Measurements from ENCODE around the gene SPEN. TPM values are rescaled to one million over a fixed set of nuclear protein-coding genes. Genes with fewer than 3 reads are reported as not detected.
"Not testable (repeated sequence)": the region's sequence is repeated elsewhere in the genome, so short reads cannot be mapped to it uniquely, and the experiment has no call there.

Gene SPEN
- total RNA-seq, 2 experiments from 2014 or later = 65.1 to 65.2 TPM

DNA sequence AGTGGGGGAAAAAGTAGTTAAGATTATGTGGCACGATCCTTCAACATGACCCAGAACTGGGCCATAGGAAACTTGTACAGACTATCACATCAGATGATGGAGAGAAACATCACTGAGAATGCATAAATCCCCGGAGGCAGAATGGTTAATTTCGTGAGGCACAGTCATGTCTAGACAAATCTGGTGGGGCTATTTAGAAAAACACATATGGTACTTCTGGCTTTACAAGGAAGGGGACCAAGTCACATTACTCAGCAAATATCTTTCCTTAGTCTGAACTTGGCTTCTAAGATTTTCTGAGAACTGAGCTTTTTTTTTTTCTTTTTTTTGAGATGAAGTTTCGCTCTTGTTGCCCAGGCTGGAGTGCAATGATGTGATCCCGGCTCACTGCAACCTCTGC is 30.8 kb upstream of the SPEN start:
- no peak for DNase-seq
- Mint-ChIP-seq H3K27ac (no peak overlapping the region), H3K27me3 (no peaks in the 10 kb centered on the region), H3K36me3 (ENCODE audit: low read depth) (no peaks in the 10 kb centered on the region), H3K9me3 (no peaks in the 10 kb centered on the region), H3K4me3 (no peak overlapping the region), H3K4me1 (peaks cover 12% of the 10 kb centered on the region)
- ChIA-PET POLR2A (no interaction called here), CTCF (interaction anchor here (1.2 kb wide), 1 partner anchor 159 kb away, joined by 3 read pairs; the partner anchor contains the start of gene ZBTB17)

DNA sequence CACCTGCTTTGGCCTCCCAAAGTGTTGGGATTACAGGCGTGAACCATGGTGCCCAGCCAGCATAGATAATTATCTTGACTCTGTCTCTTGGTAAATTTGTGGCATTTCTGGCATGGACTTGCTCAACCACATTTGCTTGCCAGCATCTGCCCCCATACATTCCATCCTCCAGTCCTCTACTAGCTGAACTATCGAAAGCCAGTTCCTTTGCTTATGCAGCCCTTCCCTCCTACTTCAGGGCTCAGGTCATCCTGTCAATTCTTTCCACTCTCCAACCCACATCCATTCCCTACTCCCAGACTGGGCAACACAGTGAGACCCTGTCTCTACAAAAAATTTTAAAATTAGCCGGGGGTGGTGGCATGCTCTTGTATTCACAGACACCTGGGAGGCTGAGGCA is 27.0 kb upstream of the SPEN start:
- DNase-seq = no peak
- POLR2A ChIA-PET = no interaction called here
- no peaks in the 10 kb centered on the region for H3K9me3 Mint-ChIP-seq

DNA sequence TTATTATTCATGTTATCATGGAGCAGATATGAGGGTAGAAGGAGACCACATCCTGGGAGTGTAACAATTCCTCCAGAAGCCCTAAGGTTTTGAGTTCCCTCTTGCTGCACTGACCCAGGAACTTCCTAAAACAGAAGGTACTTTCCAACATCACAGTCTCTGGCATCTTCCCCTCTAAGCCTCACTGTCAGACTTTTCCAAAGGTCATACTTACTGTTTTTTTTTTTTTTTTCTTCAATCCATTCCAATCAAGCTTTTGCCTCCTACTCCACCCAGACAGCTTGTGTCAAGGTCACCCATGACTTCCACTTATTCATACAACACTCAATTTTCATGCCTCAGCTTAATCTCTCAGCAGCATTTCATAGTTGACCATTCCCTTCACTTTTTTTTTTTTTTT is 21.7 kb upstream of the SPEN start:
- Mint-ChIP-seq H3K9me3 (no peaks in the 10 kb centered on the region), H3K27ac (no peak overlapping the region), H3K4me3 (no peak overlapping the region), H3K4me1 (peaks cover 20% of the 10 kb centered on the region), H3K27me3 (no peaks in the 10 kb centered on the region), H3K36me3 (ENCODE audit: low read depth) (no peaks in the 10 kb centered on the region)
- ChIA-PET CTCF (interaction anchor here (0.6 kb wide), 1 partner anchor 480 kb away, joined by 3 read pairs; no protein-coding TSS in a partner anchor), POLR2A (interaction anchor here (0.6 kb wide), 1 partner anchor 125 kb away, joined by 9 read pairs; no protein-coding TSS in a partner anchor)
- DNase-seq = no peak

More for the DNA sequence above, 27.0 kb upstream of the SPEN start:
- H3K27ac Mint-ChIP-seq = no peak overlapping the region
- CTCF ChIA-PET = no interaction called here
- H3K4me3 Mint-ChIP-seq = no peak overlapping the region
- H3K4me1 Mint-ChIP-seq = peaks cover 12% of the 10 kb centered on the region
- no peaks in the 10 kb centered on the region for H3K36me3 Mint-ChIP-seq (ENCODE audit: low read depth)
- H3K27me3 Mint-ChIP-seq = no peaks in the 10 kb centered on the region

DNA sequence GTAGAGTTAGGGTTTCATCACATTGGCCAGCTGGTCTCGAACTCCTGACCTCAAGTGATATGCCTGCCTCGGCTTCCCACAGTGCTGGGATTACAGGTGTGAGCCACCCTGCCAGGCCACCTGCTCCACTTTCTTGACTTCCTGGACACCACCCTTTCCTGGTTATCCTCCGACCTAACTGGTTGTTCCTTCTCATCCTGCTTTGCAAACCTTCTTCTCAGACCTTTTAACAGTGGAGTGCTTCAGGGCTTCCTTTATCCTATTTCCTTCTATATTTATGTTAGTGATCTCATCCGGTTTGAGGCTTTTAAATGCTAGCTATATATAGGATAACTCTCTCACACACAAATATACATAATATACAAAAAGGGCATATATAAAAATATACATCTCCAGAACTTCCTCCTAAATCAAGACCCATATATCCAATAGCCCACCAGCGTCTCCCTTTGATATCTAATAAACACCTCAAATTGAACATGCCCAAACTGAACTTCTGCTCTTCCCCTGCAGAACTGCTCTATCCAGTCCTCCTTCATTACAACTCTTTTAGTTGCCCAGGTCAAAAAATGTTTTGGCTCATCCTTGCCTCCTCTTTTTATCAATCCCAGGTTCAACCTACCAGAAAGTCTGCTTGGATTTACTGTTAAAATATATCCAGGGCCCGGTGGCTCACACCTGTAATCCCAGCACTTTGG is 20.5 kb upstream of the SPEN start:
- H3K27me3 Mint-ChIP-seq = no peaks in the 10 kb centered on the region
- H3K4me3 Mint-ChIP-seq = no peak overlapping the region
- ChIA-PET POLR2A (interaction anchor here (0.5 to 0.7 kb wide), 2 partner anchors 8 to 11 kb away, joined by 4 to 10 read pairs; no protein-coding TSS in a partner anchor), CTCF (no interaction called here)
- peaks cover 4% of the 10 kb centered on the region for H3K36me3 Mint-ChIP-seq (ENCODE audit: low read depth)
- H3K4me1 Mint-ChIP-seq = peaks cover 26% of the 10 kb centered on the region
- no peak for DNase-seq
- no peaks in the 10 kb centered on the region for H3K9me3 Mint-ChIP-seq
- no peak overlapping the region for H3K27ac Mint-ChIP-seq

DNA sequence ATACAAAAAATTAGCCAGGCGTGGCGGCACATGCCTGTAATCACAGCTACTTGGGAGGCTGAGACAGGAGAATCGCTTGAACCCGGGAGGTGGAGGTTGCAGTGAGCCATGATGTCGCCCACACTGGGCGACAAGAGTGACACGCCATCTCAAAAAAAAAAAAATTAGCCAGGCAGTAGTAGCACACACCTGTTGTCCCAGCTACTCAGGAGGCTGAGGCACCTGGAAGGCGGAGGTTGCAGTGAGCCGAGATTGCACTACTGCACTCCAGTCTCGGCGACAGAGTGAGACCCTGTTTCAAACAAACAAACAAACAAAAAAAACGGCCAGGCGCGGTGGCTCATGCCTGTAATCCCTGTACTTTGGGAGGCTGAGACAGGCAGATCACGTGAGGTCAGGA is 19.9 kb upstream of the SPEN start:
- H3K9me3 Mint-ChIP-seq; CTCF ChIA-PET; H3K36me3 Mint-ChIP-seq (ENCODE audit: low read depth); H3K27ac Mint-ChIP-seq; H3K27me3 Mint-ChIP-seq; DNase-seq; H3K4me3 Mint-ChIP-seq: not testable (repeated sequence)
- H3K4me1 Mint-ChIP-seq = peaks cover 25% of the 10 kb centered on the region
- POLR2A ChIA-PET = interaction anchor here (0.5 to 0.7 kb wide), 2 partner anchors 9 to 12 kb away, joined by 4 to 10 read pairs; no protein-coding TSS in a partner anchor

DNA sequence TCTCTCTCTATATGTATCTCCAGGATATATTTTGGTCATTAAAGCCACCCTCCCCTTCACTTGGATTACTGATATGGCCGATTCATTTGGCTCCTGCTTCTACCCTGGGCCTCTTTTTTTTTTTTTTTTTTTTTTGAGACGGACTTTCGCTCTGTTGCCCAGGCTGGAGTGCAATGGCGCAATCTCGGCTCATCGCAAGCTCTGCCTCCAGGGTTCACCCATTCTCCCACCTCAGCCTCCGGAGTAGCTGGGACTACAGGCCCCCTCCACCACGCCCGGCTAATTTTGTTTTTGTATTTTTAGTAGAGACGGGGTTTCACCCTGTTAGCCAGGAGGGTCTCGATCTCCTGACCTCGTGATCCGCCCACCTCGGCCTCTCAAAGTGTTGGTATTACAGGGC is 18.6 kb upstream of the SPEN start:
- CTCF ChIA-PET = interaction anchor here (0.6 kb wide), 1 partner anchor 88 kb away, joined by 3 read pairs; no protein-coding TSS in a partner anchor
- H3K4me1 Mint-ChIP-seq = peaks cover 32% of the 10 kb centered on the region
- H3K4me3 Mint-ChIP-seq; DNase-seq; H3K9me3 Mint-ChIP-seq; POLR2A ChIA-PET; H3K27me3 Mint-ChIP-seq; H3K27ac Mint-ChIP-seq; H3K36me3 Mint-ChIP-seq (ENCODE audit: low read depth): not testable (repeated sequence)

DNA sequence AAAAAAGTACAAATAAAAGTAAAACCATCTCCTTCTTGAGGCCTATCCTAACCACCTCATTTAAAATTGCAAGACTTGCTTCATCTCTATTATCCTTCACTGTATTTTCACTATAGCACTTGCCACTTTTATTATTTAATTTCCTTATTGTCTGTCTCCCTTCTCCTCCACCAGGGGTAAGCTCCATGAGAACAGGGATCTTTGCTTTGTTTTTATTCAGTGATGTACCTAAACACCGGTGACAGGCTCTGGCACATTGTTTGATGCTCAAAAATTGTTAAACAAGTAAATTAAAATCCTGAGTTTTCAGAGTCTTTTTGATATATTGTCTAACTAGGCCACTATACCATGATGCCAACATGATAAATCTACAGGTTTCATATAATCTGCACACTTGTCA is 17.2 kb upstream of the SPEN start:
- no peaks in the 10 kb centered on the region for H3K27me3 Mint-ChIP-seq
- H3K4me3 Mint-ChIP-seq = no peak overlapping the region
- no peak overlapping the region for H3K27ac Mint-ChIP-seq
- no peaks in the 10 kb centered on the region for H3K9me3 Mint-ChIP-seq
- ChIA-PET POLR2A (no interaction called here), CTCF (no interaction called here)
- H3K36me3 Mint-ChIP-seq (ENCODE audit: low read depth) = peaks cover 7% of the 10 kb centered on the region
- peaks cover 36% of the 10 kb centered on the region for H3K4me1 Mint-ChIP-seq
- no peak for DNase-seq

DNA sequence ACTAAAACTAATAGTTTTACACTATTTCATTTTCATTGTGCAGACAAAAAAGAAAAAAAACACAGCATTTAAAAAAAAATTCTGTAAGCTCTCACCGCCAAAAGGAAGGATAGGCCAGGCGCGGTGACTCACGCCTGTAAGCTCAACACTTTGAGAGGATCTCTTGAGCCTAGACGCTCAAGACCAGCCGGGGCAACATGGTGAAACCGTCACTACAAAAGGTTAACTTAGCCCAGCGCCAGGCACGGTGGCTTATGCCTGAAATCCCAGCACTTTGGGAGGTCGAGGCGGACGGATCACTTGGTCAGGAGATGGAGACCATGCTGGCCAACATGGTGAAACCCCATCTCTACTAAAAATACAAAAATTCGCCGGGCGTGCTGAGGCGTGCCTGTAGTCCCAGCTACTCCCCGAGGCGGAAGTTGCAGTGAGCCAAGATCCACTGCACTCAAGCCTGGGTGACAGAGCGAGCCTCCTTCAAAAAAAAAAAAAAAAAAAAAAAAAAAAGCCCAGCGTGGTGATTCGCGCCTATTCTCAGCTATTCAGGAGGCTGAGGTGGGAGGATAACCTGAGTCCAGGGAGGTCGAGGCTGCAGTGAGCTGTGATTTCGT is 14.3 kb upstream of the SPEN start:
- POLR2A ChIA-PET = interaction anchor here (0.6 to 1.0 kb wide), 5 partner anchors 14 to 174 kb away, joined by 3 to 7 read pairs (median 3); partner anchors contain the start of gene SPEN
- no peaks in the 10 kb centered on the region for H3K9me3 Mint-ChIP-seq
- CTCF ChIA-PET = interaction anchor here (0.9 to 2.4 kb wide), 10 partner anchors 10 to 142 kb away, joined by 3 to 10 read pairs (median 4); partner anchors contain the start of gene ZBTB17

DNA sequence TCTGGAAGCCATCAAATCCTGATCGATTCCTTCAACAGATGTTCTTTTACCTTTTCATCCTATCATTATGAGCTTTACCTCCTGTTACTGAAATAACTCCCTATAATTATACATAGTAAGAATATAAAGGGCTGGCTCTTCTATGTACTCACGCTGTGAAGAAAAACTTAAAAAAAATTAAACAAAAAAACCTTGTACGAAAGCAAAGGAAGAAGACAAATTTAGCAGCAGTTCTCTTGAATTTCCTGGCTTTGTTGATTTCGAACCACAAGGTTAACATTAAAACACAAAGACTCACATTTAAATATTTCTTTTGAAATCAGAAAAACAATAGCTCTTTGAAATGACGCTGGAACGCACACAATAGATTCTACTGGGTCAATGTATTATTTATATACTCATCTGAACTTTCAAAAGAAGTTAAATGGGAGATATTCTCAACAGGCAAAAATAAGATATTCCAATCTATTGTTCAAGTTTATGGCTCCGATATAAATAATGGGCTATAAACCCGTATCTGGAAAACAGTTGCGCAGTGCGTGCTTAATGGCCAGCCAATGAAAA is 13.6 kb upstream of the SPEN start:
- Mint-ChIP-seq H3K27me3 (no peaks in the 10 kb centered on the region), H3K9me3 (no peaks in the 10 kb centered on the region)
- DNase-seq = no peak

More for the DNA sequence above, 14.3 kb upstream of the SPEN start:
- Mint-ChIP-seq H3K27ac (peak overlapping the region; percentile 98), H3K36me3 (ENCODE audit: low read depth) (peaks cover 9% of the 10 kb centered on the region), H3K4me1 (peaks cover 45% of the 10 kb centered on the region), H3K4me3 (peak overlapping the region; percentile 90), H3K27me3 (no peaks in the 10 kb centered on the region)
- peak; percentile 63 for DNase-seq

DNA sequence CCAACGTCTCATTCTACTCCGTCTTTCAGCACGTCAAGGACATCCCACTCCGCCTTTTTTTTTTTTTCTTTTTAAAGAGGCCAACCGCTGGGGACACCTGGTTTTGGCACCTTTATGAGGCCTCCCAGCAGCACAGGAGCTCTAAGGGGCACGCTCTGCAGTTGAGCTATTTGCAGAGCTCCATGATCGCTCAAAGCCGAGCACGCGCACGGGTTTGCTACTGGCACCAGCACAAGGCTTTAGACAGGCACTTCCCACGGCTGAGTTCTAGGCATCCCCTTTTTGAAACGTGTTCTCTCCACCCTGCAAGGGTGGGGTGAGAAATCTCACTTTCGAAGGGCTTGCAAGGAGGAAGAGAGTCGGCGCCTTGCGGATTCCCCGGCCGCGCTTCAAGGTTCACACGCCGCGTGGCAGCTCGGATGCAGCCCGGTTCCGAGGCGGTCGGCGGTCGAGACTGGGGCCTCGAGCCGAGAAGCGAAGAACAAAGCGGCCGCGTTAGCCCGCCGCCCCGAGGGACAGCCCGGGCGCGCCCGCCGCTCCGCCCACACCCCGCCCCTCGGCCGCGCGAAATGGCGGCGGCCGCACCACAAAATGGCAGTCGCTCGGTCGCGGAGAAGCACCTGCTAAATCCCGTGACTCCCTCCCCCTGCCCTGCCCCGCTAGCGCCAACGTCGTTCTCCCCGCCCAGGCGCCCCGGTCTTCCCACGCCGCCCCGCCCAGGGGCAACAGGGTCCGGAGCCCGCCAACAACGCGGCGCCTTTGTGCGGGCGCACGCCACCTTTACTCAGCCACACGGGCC is 12.9 kb upstream of the SPEN start:
- DNase-seq = peak; percentile 91
- peak overlapping the region; percentile 98 for H3K27ac Mint-ChIP-seq
- peaks cover 41% of the 10 kb centered on the region for H3K4me1 Mint-ChIP-seq
- no peaks in the 10 kb centered on the region for H3K9me3 Mint-ChIP-seq
- peak overlapping the region; percentile 90 for H3K4me3 Mint-ChIP-seq
- ChIA-PET CTCF (interaction anchor here (0.6 to 2.4 kb wide), 5 partner anchors 12 to 375 kb away, joined by 3 to 10 read pairs (median 4); no protein-coding TSS in a partner anchor), POLR2A (interaction anchor here (0.6 to 1.0 kb wide), 3 partner anchors 13 to 142 kb away, joined by 3 to 4 read pairs (median 3); partner anchors contain the start of gene SPEN)
- no peaks in the 10 kb centered on the region for H3K27me3 Mint-ChIP-seq
- peaks cover 9% of the 10 kb centered on the region for H3K36me3 Mint-ChIP-seq (ENCODE audit: low read depth)

More for the DNA sequence above, 13.6 kb upstream of the SPEN start:
- ChIA-PET CTCF (interaction anchor here (0.6 to 2.4 kb wide), 9 partner anchors 11 to 374 kb away, joined by 3 to 10 read pairs (median 4); partner anchors contain the start of gene ZBTB17), POLR2A (interaction anchor here (0.6 to 1.0 kb wide), 3 partner anchors 13 to 16 kb away, joined by 3 read pairs; partner anchors contain the start of gene SPEN)
- Mint-ChIP-seq H3K27ac (peak overlapping the region; percentile 98), H3K4me3 (peak overlapping the region; percentile 90), H3K4me1 (peaks cover 45% of the 10 kb centered on the region), H3K36me3 (ENCODE audit: low read depth) (peaks cover 9% of the 10 kb centered on the region)

DNA sequence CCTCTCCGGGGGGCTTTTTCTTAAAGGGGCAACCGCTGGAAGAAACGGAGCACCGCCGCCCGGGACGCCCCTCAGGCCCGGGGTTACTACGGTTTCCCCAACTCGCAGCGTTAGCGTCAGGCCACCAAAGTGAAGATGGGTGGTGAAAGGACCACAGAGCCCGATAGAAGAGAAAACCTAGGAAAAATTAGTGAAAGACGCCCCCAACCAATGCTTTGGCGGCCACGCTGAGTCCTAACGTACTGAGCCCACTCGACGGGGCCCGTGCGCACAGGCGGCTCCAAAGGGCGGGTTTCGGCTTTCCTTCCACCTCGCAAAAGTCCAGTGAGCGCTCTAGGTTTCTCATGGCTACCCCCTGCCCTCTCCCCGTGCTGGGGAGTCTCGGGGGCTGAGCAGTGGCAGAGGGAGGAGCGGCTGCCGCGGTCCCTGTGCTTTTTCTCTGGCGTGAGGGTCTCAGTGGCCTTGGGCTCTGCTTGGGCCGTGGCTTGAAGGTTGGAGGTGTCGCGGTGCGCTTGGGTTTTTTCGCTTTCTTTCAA is 12.2 kb upstream of the SPEN start:
- POLR2A ChIA-PET = no interaction called here
- peak; percentile 41 for DNase-seq

More for the DNA sequence above, 12.2 kb upstream of the SPEN start:
- Mint-ChIP-seq H3K36me3 (ENCODE audit: low read depth) (peaks cover 9% of the 10 kb centered on the region), H3K27me3 (no peaks in the 10 kb centered on the region), H3K4me3 (peak overlapping the region; percentile 90), H3K9me3 (no peaks in the 10 kb centered on the region), H3K27ac (peak overlapping the region; percentile 98), H3K4me1 (peaks cover 35% of the 10 kb centered on the region)
- CTCF ChIA-PET = interaction anchor here (1.0 kb wide), 1 partner anchor 12 kb away, joined by 6 read pairs; the partner anchor contains the start of gene SPEN

Measured in activated CD4-positive, alpha-beta T cell treated with anti-CD3 and anti-CD28 coated beads, Interleukin-2, amount 10 ng/mL, durations not matched to agents 7 days and 5 days (primary cell).